Left lung (tissue), 10 donors: ENCODE results near the gene CD101. TPM values are rescaled to one million over a fixed set of nuclear protein-coding genes. Genes with fewer than 3 reads are reported as not detected.

Experiments used
- ATAC-seq: fragments of 200-7000 bp; cut with Tn5 transposase; one replicate; pipeline ENCODE4 v1.9.1; 2020; ENCODE audit warnings: moderate library complexity
- DNase-seq, 4 donors: peaks; one replicate each; pipeline ENCODE4 v3.0.0-alpha.2; 2013 to 2020
- H3K27ac ChIP-seq, 2 donors: fragments of 200-600 bp; sonication (generic) in 1 of 2; one replicate each; pipeline versions ENCODE4 v1.5.0 to v1.8.0; 2020 to 2021
- H3K27me3 ChIP-seq, 2 donors: fragments of 200-600 bp; sonication (generic) in 1 of 2; one replicate each; pipeline versions ENCODE4 v1.5.0 to v1.8.0; 2020 to 2021
- H3K36me3 ChIP-seq, 2 donors: fragments of 200-600 bp; sonication (generic) in 1 of 2; one replicate each; pipeline versions ENCODE4 v1.5.0 to v1.8.0; 2020 to 2021
- H3K4me1 ChIP-seq, 2 donors: fragments of 200-600 bp; one replicate each; pipeline ENCODE4 v1.8.0; 2021
- H3K4me3 ChIP-seq, 2 donors: fragments of 200-600 bp; sonication (generic) in 1 of 2; one replicate each; pipeline versions ENCODE4 v1.5.0 to v1.8.0; 2020 to 2021; ENCODE audit warnings: mild to moderate bottlenecking in 1 of 2
- H3K9me3 ChIP-seq, 2 donors: fragments of 200-600 bp; sonication (generic) in 1 of 2; one replicate each; pipeline versions ENCODE4 v1.5.0 to v1.8.0; 2020 to 2021
- CTCF ChIP-seq, 2 donors: fragments of 200-600 bp; sonication (generic) in 1 of 2; IDR thresholded peaks; one replicate each; pipeline versions ENCODE4 v1.5.0 to v1.8.0; 2021; ENCODE audit warnings: antibody characterized with exemption in 2 of 2
- intact Hi-C, 2 donors: fragments of 100-400 bp; cut with DNase I; formaldehyde crosslinking; loops; one replicate each; pipeline versions ENCODE4 v1.11.2 to v1.14.2; 2022
- polyA plus RNA-seq, 6 donors: library from polyadenylated mRNA; unstranded; fragments of 120-200 nt; gene quantifications; one replicate each; pipeline ENCODE4 v1.2.1, GENCODE V29; 2013; ENCODE audit not compliant: insufficient read length in 6 of 6
- total RNA-seq, 2 donors: library from RNA; stranded (reverse); fragmentation: NEBNext Ultra II Directional; extraction: Animal tissue kit (Norgen Biotek cat#: 25700); gene quantifications; one replicate each; pipeline ENCODE4 v1.2.1, GENCODE V29; 2021
- donor health status: DM: no; HTN: yes; CAD: no.
- donor health status: DM: no; HTN: no; CAD: no.

CD101 gene
- total and polyA plus RNA-seq, 8 donors: 1.7 to 8.3 (median 2.5) TPM

GRCh38 chr1:116990612-116991151 lies 10.9 kb upstream of the CD101 start:
- ATAC-seq (peak; percentile 62), DNase-seq (peak in 2 of 4 donors; percentile 66 to 69)
- Histone ChIP-seq H3K27ac (peak overlapping the region; percentile 2 to 74), H3K4me3 (no peak overlapping the region), H3K4me1 (peaks cover 5 to 47% of the 10 kb centered on the region in 2 donors), H3K9me3 (no peaks in the 10 kb centered on the region), H3K36me3 (no peaks in the 10 kb centered on the region), H3K27me3 (no peaks in the 10 kb centered on the region)
- TF ChIP-seq CTCF (IDR thresholded peaks at IDR 0.05): no peak
- intact Hi-C loops: no loop called here

GRCh38 chr1:116991171-116991845 lies 10.3 kb upstream of the CD101 start:
- peak; percentile 31 for ATAC-seq
- DNase-seq: no peak
- H3K9me3 ChIP-seq: no peaks in the 10 kb centered on the region
- H3K27ac ChIP-seq: peak overlapping the region; percentile 2 to 74
- H3K36me3 ChIP-seq: no peaks in the 10 kb centered on the region
- intact Hi-C loops: no loop called here
- no peak for TF ChIP-seq CTCF (IDR thresholded peaks at IDR 0.05)
- H3K27me3 ChIP-seq: no peaks in the 10 kb centered on the region
- peaks cover 5 to 47% of the 10 kb centered on the region in 2 donors for H3K4me1 ChIP-seq
- H3K4me3 ChIP-seq: no peak overlapping the region

GRCh38 chr1:116991918-116992317 lies 9.6 kb upstream of the CD101 start:
- H3K4me1 ChIP-seq: peaks cover 5 to 47% of the 10 kb centered on the region in 2 donors
- no peaks in the 10 kb centered on the region for H3K36me3 ChIP-seq
- TF ChIP-seq CTCF (IDR thresholded peaks at IDR 0.05): no peak
- ATAC-seq: no peak
- H3K27ac ChIP-seq: peak overlapping the region in 1 of 2 donors; percentile 74
- H3K4me3 ChIP-seq: no peak overlapping the region
- intact Hi-C loops: no loop called here
- no peaks in the 10 kb centered on the region for H3K9me3 ChIP-seq
- no peak for DNase-seq
- no peaks in the 10 kb centered on the region for H3K27me3 ChIP-seq

GRCh38 chr1:116993286-116993685 lies 8.3 kb upstream of the CD101 start:
- Histone ChIP-seq H3K36me3 (no peaks in the 10 kb centered on the region), H3K4me1 (peaks cover 5 to 47% of the 10 kb centered on the region in 2 donors), H3K9me3 (no peaks in the 10 kb centered on the region), H3K27me3 (no peaks in the 10 kb centered on the region), H3K27ac (no peak overlapping the region), H3K4me3 (no peak overlapping the region)
- ATAC-seq (no peak), DNase-seq (no peak)
- intact Hi-C loops: no loop called here
- no peak for TF ChIP-seq CTCF (IDR thresholded peaks at IDR 0.05)

- Histone ChIP-seq H3K4me3 (no peak overlapping the region), H3K27ac (no peak overlapping the region), H3K36me3 (no peaks in the 10 kb centered on the region), H3K9me3 (no peaks in the 10 kb centered on the region), H3K4me1 (peaks cover 1 to 43% of the 10 kb centered on the region in 2 donors), H3K27me3 (no peaks in the 10 kb centered on the region)
- ATAC-seq (no peak), DNase-seq (no peak)
- intact Hi-C loops: no loop called here
- TF ChIP-seq CTCF (IDR thresholded peaks at IDR 0.05): no peak
Observed at GRCh38 chr1:116994411-116994810, 7.1 kb upstream of the CD101 start.
